GM12878 (cell line): ENCODE results near the gene APBA1. TPM values are rescaled to one million over a fixed set of nuclear protein-coding genes. Genes with fewer than 3 reads are reported as not detected.

Experiments used
- ATAC-seq: fragments of 200-7000 bp; cut with Tn5 transposase; 3 replicates; pipeline ENCODE4 v1.9.1; 2020; ENCODE audit warnings: mild to moderate bottlenecking, moderate library complexity
- BruUV-seq: library from RNA; stranded (reverse); fragments of 400-500 nt; replicated peaks from 2 replicates; lab custom pipeline; 2021; lab: Mats Ljungman, UMichigan
- CTCF ChIA-PET: fragments of 300-600 bp; sonication (Branson Sonifier 250); formaldehyde crosslinking; extraction: SDS; loops from one replicate; lab custom pipeline; 2021; ENCODE audit warnings: inconsistent platforms; lab: Yijun Ruan, JAX
- POLR2A ChIA-PET: fragments of 350-600 bp; formaldehyde crosslinking; extraction: SDS; loops from one replicate; lab custom pipeline; 2021; ENCODE audit warnings: inconsistent platforms; lab: Charles Lee
- RAD21 ChIA-PET: fragments of 300-600 bp; sonication (Branson Sonifier 250); formaldehyde crosslinking; loops from one replicate; lab custom pipeline; 2023; ENCODE audit warnings: antibody characterized with exemption; ENCODE audit not compliant: unreplicated experiment; lab: Charles Lee
- SMC1A ChIA-PET: fragments of 300-600 bp; sonication (Branson Sonifier 250); formaldehyde crosslinking; loops from one replicate; lab custom pipeline; 2023; ENCODE audit not compliant: unreplicated experiment, uncharacterized antibody; lab: Charles Lee
- DNase-seq: peaks from one replicate; pipeline ENCODE4 v3.0.0-alpha.2; 2011; ENCODE audit warnings: low read depth, low spot score
- FAIRE-seq: peaks from 3 replicates; lab custom pipeline; 2011; peaks lifted over from hg19 to GRCh38; lab: Jason Lieb, UNC
- H2AFZ ChIP-seq: 2 replicates; pipeline ENCODE4 v1.6.0; 2011; ENCODE audit warnings: low read depth, low read length, control low read depth; ENCODE audit not compliant: control insufficient read depth
- H3K27ac ChIP-seq: 2 replicates; pipeline ENCODE4 v1.5.1; 2011; ENCODE audit warnings: control low read depth; ENCODE audit not compliant: control insufficient read depth, insufficient read depth
- H3K27me3 ChIP-seq, 2 experiments: replicated peaks in 1 of 2; 2 replicates each; pipeline versions ENCODE4 v1.6.0 to v1.6.1; 2011; ENCODE audit warnings: low read length in 1 of 2; ENCODE audit not compliant: control insufficient read depth in 2 of 2, insufficient read depth in 2 of 2
- H3K36me3 ChIP-seq, 2 experiments: 2 replicates each; pipeline ENCODE4 v1.5.1; 2011; ENCODE audit warnings: low read length in 1 of 2; ENCODE audit not compliant: control insufficient read depth in 2 of 2, insufficient read depth in 2 of 2
- H3K4me1 ChIP-seq: 2 replicates; pipeline ENCODE4 v1.6.1; 2011; ENCODE audit warnings: mild to moderate bottlenecking, low read length, moderate library complexity, mixed read lengths; ENCODE audit not compliant: control insufficient read depth, insufficient read depth
- H3K4me2 ChIP-seq: 2 replicates; pipeline ENCODE4 v1.6.0; 2011; ENCODE audit warnings: control low read depth; ENCODE audit not compliant: control insufficient read depth, insufficient read depth
- H3K4me3 ChIP-seq: fragments of 200-600 bp; sonication (generic); 2 replicates; pipeline ENCODE4 v1.5.1; 2016
- H3K79me2 ChIP-seq: 2 replicates; pipeline ENCODE4 v1.6.0; 2011; ENCODE audit warnings: low read length; ENCODE audit not compliant: control insufficient read depth, insufficient read depth
- H3K9ac ChIP-seq: 2 replicates; pipeline ENCODE4 v1.8.0; 2011; ENCODE audit warnings: low read length, control low read depth, mixed read lengths; ENCODE audit not compliant: control insufficient read depth, insufficient read depth
- H3K9me3 ChIP-seq: replicated peaks from 3 replicates; pipeline ENCODE4 v1.5.1; 2011; ENCODE audit warnings: mild to moderate bottlenecking, low read length; ENCODE audit not compliant: control insufficient read depth, insufficient read depth
- H4K20me1 ChIP-seq: 2 replicates; pipeline ENCODE4 v1.6.0; 2011; ENCODE audit not compliant: control insufficient read depth, insufficient read depth
- FOS ChIP-seq: IDR thresholded peaks from 3 replicates; pipeline ENCODE4 v1.6.1; 2011; ENCODE audit warnings: borderline replicate concordance; ENCODE audit not compliant: insufficient read length; ENCODE audit errors: extremely low read depth
- HDAC6 ChIP-seq: fragments of 200-600 bp; sonication (generic); IDR thresholded peaks from one replicate; pipeline ENCODE4 v1.8.0; 2017; ENCODE audit warnings: antibody characterized with exemption; ENCODE audit not compliant: unreplicated experiment
- MYC ChIP-seq: IDR thresholded peaks from 2 replicates; pipeline ENCODE4 v1.6.1; 2011; ENCODE audit warnings: mild to moderate bottlenecking, low read length, moderate library complexity, inconsistent platforms; ENCODE audit not compliant: insufficient read depth, insufficient replicate concordance, insufficient read length, severe bottlenecking
- RAD51 ChIP-seq: fragments of 450-650 bp; IDR thresholded peaks from 2 replicates; pipeline ENCODE4 v1.6.1; 2016; ENCODE audit warnings: moderate library complexity, mild to moderate bottlenecking, inconsistent platforms
- RBBP5 ChIP-seq: fragments of 200-600 bp; sonication (generic); conservative IDR thresholded peaks from 2 replicates; pipeline ENCODE4 v1.6.1; 2016
- SKIL ChIP-seq: fragments of 450-650 bp; IDR thresholded peaks from 2 replicates; pipeline ENCODE4 v1.6.1; 2017; ENCODE audit warnings: mild to moderate bottlenecking, low read depth, inconsistent platforms; ENCODE audit not compliant: poor library complexity, severe bottlenecking
- SREBF1 ChIP-seq: IDR thresholded peaks from 2 replicates; pipeline ENCODE4 v1.6.1; 2012; ENCODE audit warnings: mild to moderate bottlenecking, low read length
- USF1 ChIP-seq: IDR thresholded peaks from 2 replicates; pipeline ENCODE4 v1.6.1; 2011; ENCODE audit warnings: borderline replicate concordance, low read depth, mild to moderate bottlenecking, moderate library complexity, mixed read lengths, low read length; ENCODE audit not compliant: insufficient read depth; ENCODE audit errors: extremely low read length
- WGBS: methylation state at CpG from one replicate; pipeline ENCODE4 v1.1.6; 2016; ENCODE audit warnings: low lambda C conversion rate; ENCODE audit not compliant: insufficient replicate concordance, insufficient coverage; ENCODE audit errors: missing lambda C conversion rate; 5-methylcytosine and 5-hydroxymethylcytosine counted together
- in situ Hi-C: fragments of 300-500 bp; cut with MboI; formaldehyde crosslinking; loops from 9 replicates; pipeline ENCODE4 v1.14.3; 2018; ENCODE audit warnings: mixed read lengths
- intact Hi-C: fragments of 100-400 bp; cut with micrococcal nuclease; formaldehyde crosslinking; loops from one replicate; pipeline ENCODE4 v1.14.2; 2022; ENCODE audit not compliant: unreplicated experiment
- polyA plus RNA-seq, 11 experiments: library from polyadenylated mRNA; depleted of rRNA in 4 of 11; unstranded in 6 of 11; stranded (reverse) in 5 of 11; fragments of >200 nt; fragmentation: Nextera tagmentation in 4 of 11; fragmentation: Illumina TruSeq in 1 of 11; extraction: Ambion mirVana in 4 of 11; extraction: Trizol in 1 of 11; gene quantifications; 1 replicate in 1 of 11; 2 replicates in 10 of 11; pipeline versions ENCODE4 v1.2.1 to v1.2.3, GENCODE V29; 2011 to 2016; ENCODE audit warnings: inconsistent platforms in 2 of 11, missing spikeins in 2 of 11, low read depth in 1 of 11
- total RNA-seq, 4 experiments: library from RNA; depleted of rRNA in 3 of 4; stranded (reverse); fragments of >200 nt in 3 of 4; fragmentation: Illumina TruSeq in 1 of 4; extraction: Trizol in 1 of 4; gene quantifications; 2 replicates each; pipeline versions ENCODE4 v1.2.1 to v1.2.3, GENCODE V29; 2013 to 2021

The APBA1 gene
- total and polyA plus RNA-seq, 10 of the 15 experiments (the other 5 are each of a cell fraction or from before 2014, with no cell fraction given): 0.01 to 1.3 (median 0.05) TPM; not detected in 7

GRCh38 chr9:69460012-69460411 lies 212.2 kb downstream of the APBA1 start (continued):
- TF ChIP-seq SKIL (no peak), RBBP5 (no peak)

GRCh38 chr9:69458176-69458575 lies 214.0 kb downstream of the APBA1 start:
- POLR2A ChIA-PET: no interaction called here
- RAD21 ChIA-PET: no interaction called here
- no peak overlapping the region for H3K27ac ChIP-seq
- no peak overlapping the region for H3K9ac ChIP-seq
- intact Hi-C loops: no loop called here
- CTCF ChIA-PET: interaction anchor here (1.9 kb wide), 1 partner anchor 36 kb away, joined by 8 read pairs; no protein-coding TSS in a partner anchor
- BruUV-seq: no TSS peak
- no peak overlapping the region for H2AFZ ChIP-seq
- H3K79me2 ChIP-seq: no peaks in the 10 kb centered on the region
- peaks cover 0 to 6% of the 10 kb centered on the region in 2 experiments; a peak in 2 of 4 replicates for H3K27me3 ChIP-seq
- in situ Hi-C loops: loop anchor here (10.0 kb wide), 1 partner anchor 467 kb away; no protein-coding TSS in a partner anchor
- H3K9me3 ChIP-seq: no peaks in the 10 kb centered on the region
- FAIRE-seq: no peak
- ATAC-seq: no peak
- 38% methylated on average over 3 of the region's 3 CpGs for WGBS
- no peak for DNase-seq
- H3K4me1 ChIP-seq: no peaks in the 10 kb centered on the region
- no peaks in the 10 kb centered on the region for H3K36me3 ChIP-seq
- H3K4me3 ChIP-seq: no peak overlapping the region
- TF ChIP-seq SREBF1 (no peak), RAD51 (no peak), USF1 (no peak), MYC (no peak), FOS (no peak), HDAC6 (no peak)
- SMC1A ChIA-PET: no interaction called here
- no peaks in the 10 kb centered on the region for H4K20me1 ChIP-seq
- H3K4me2 ChIP-seq: no peak overlapping the region
